Breast epithelium (tissue), 4 donors: Measurements from ENCODE around the gene PIGB. TPM values are rescaled to one million over a fixed set of nuclear protein-coding genes. Genes with fewer than 3 reads are reported as not detected.

Experiments
- DNase-seq, 2 donors: peaks; one replicate each; pipeline ENCODE4 v3.0.0-alpha.2; 2019; ENCODE audit warnings: low spot score in 2 of 2
- H3K27ac ChIP-seq, 2 donors: fragments of 200-600 bp; sonication (generic) in 1 of 2; one replicate each; pipeline ENCODE4 v1.5.1; 2016 to 2019; ENCODE audit warnings: mild to moderate bottlenecking in 1 of 2
- H3K27me3 ChIP-seq, 2 donors: fragments of 200-600 bp; sonication (generic) in 1 of 2; one replicate each; pipeline versions ENCODE4 v1.5.1 to v1.6.0; 2017 to 2019; ENCODE audit warnings: control low read depth in 1 of 2, mild to moderate bottlenecking in 1 of 2
- H3K36me3 ChIP-seq: fragments of 200-600 bp; one replicate; pipeline ENCODE4 v1.5.1; 2019
- H3K4me1 ChIP-seq, 2 donors: fragments of 200-600 bp; sonication (generic); one replicate each; pipeline ENCODE4 v1.5.1; 2016 to 2019; ENCODE audit warnings: control low read depth in 1 of 2
- H3K4me3 ChIP-seq, 3 donors: fragments of 200-600 bp; sonication (generic); 1 replicate in 2 of 3; 2 replicates in 1 of 3; pipeline ENCODE4 v1.5.1; 2016 to 2019; ENCODE audit warnings: mild to moderate bottlenecking in 3 of 3, moderate library complexity in 2 of 3
- H3K9me3 ChIP-seq, 2 donors: fragments of 200-600 bp; sonication (generic) in 1 of 2; one replicate each; pipeline ENCODE4 v1.5.1; 2016 to 2019; ENCODE audit warnings: control low read depth in 1 of 2
- POLR2A ChIP-seq: fragments of 450-650 bp; IDR thresholded peaks from one replicate; pipeline ENCODE4 v1.6.1; 2016; ENCODE audit warnings: antibody characterized with exemption, mild to moderate bottlenecking, moderate library complexity
- POLR2AphosphoS5 ChIP-seq, 3 donors: sonication (generic); formaldehyde crosslinking; IDR thresholded peaks; one replicate each; pipeline ENCODE4 v1.6.1; 2017; ENCODE audit warnings: antibody characterized with exemption in 3 of 3
- intact Hi-C: fragments of 100-400 bp; cut with DNase I; formaldehyde crosslinking; loops from one replicate; pipeline ENCODE4 v1.15.1; 2023; ENCODE audit warnings: low total_unique reads
- total RNA-seq, 3 donors: library from RNA; depleted of rRNA; stranded (reverse); fragments of >200 nt; gene quantifications; one replicate each; pipeline ENCODE4 v1.1.0, GENCODE V29; 2016
- TF ChIP-seq, protein P1 (sequence below), 3 donors: fragments of 450-650 bp; IDR thresholded peaks; one replicate each; pipeline ENCODE4 v1.5.1; 2016 to 2017; ENCODE audit warnings: antibody characterized with exemption in 3 of 3, mild to moderate bottlenecking in 3 of 3, moderate library complexity in 3 of 3

PIGB gene
- total RNA-seq, 3 donors from 2014 or later, result 11.0 to 18.1 (median 11.5) TPM

GRCh38 chr15:55320238-55320550, 1.2 kb downstream of the PIGB start:
- no peak for TF ChIP-seq POLR2AphosphoS5 (IDR thresholded peaks at IDR 0.05)
- TF ChIP-seq POLR2A, result no peak
- TF ChIP-seq, protein P1, sequence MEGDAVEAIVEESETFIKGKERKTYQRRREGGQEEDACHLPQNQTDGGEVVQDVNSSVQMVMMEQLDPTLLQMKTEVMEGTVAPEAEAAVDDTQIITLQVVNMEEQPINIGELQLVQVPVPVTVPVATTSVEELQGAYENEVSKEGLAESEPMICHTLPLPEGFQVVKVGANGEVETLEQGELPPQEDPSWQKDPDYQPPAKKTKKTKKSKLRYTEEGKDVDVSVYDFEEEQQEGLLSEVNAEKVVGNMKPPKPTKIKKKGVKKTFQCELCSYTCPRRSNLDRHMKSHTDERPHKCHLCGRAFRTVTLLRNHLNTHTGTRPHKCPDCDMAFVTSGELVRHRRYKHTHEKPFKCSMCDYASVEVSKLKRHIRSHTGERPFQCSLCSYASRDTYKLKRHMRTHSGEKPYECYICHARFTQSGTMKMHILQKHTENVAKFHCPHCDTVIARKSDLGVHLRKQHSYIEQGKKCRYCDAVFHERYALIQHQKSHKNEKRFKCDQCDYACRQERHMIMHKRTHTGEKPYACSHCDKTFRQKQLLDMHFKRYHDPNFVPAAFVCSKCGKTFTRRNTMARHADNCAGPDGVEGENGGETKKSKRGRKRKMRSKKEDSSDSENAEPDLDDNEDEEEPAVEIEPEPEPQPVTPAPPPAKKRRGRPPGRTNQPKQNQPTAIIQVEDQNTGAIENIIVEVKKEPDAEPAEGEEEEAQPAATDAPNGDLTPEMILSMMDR (IDR thresholded peaks at IDR 0.05), result no peak
- intact Hi-C loops, result loop anchor here (10.0 kb wide), 1 partner anchor 1945 kb away; no protein-coding TSS in a partner anchor
- no peaks in the 10 kb centered on the region for H3K36me3 ChIP-seq
- H3K9me3 ChIP-seq, result no peaks in the 10 kb centered on the region
- H3K4me1 ChIP-seq, result no peaks in the 10 kb centered on the region
- no peaks in the 10 kb centered on the region for H3K27me3 ChIP-seq
- no peak for DNase-seq
- H3K4me3 ChIP-seq, result peak overlapping the region in 2 of 3 donors; percentile 69 to 79
- H3K27ac ChIP-seq, result no peak overlapping the region

- TF ChIP-seq, protein P1 (IDR thresholded peaks at IDR 0.05), result no peak
- TF ChIP-seq POLR2AphosphoS5 (IDR thresholded peaks at IDR 0.05), result no peak
- Histone ChIP-seq H3K4me1 (no peaks in the 10 kb centered on the region), H3K27me3 (no peaks in the 10 kb centered on the region), H3K27ac (no peak overlapping the region), H3K4me3 (no peak overlapping the region), H3K9me3 (no peaks in the 10 kb centered on the region), H3K36me3 (no peaks in the 10 kb centered on the region)
- intact Hi-C loops, result loop anchor here (10.0 kb wide), 1 partner anchor 1944 kb away; no protein-coding TSS in a partner anchor
- DNase-seq, result no peak
Measured at GRCh38 chr15:55320963-55321362, 1.9 kb downstream of the PIGB start.

DNA sequence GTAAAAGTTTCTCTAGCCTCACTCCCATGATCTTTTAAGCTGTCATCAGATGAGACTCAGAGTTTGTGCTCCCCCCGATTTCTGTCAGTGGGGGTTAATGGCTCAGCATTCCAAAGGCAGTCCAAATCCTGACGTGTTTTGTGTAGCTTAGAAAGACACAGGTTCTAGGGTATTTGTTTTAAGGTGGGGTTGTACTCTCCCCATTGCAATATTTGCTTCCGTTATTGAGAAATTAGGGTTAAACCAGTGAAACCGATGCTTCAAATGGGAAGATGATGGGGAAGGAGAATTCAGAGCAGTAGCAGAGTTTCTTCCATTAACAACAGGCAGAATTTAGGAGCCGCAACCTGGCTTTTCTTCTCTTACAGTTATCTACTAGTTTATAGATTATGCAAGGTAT, 3.4 kb downstream of the PIGB start:
- Histone ChIP-seq H3K4me1 (no peaks in the 10 kb centered on the region), H3K36me3 (no peaks in the 10 kb centered on the region), H3K27me3 (no peaks in the 10 kb centered on the region), H3K9me3 (no peaks in the 10 kb centered on the region), H3K4me3 (no peak overlapping the region), H3K27ac (no peak overlapping the region)
- no peak for DNase-seq
- TF ChIP-seq POLR2A (no peak), POLR2AphosphoS5 (IDR thresholded peaks at IDR 0.05) (no peak)
- TF ChIP-seq, protein P1 (IDR thresholded peaks at IDR 0.05), result no peak
- intact Hi-C loops, result loop anchor here (10.0 kb wide), 1 partner anchor 1942 kb away; no protein-coding TSS in a partner anchor

DNA sequence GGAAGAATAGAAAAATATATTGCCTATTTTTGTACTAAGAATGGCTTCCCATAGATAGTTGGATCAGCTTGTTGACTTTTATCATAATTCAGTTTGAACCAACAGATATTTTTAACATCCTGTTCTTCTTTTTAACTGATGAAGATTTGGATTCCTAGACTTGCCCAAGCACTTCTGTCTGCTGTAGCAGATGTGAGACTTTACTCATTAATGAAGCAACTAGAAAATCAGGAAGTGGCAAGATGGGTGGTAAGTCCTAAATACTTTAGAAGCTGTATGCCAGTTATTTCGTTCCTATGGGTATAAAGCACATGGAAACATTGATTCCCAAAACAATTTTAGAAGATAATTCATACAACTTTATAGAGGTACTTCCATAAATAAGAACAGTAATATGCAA, 8.4 kb downstream of the PIGB start:
- H3K9me3 ChIP-seq, result no peaks in the 10 kb centered on the region
- no peak overlapping the region for H3K4me3 ChIP-seq
- no peak overlapping the region for H3K27ac ChIP-seq
- H3K36me3 ChIP-seq, result no peaks in the 10 kb centered on the region
- intact Hi-C loops, result loop anchor here (10.0 kb wide), 1 partner anchor 1937 kb away; no protein-coding TSS in a partner anchor
- DNase-seq, result no peak
- no peaks in the 10 kb centered on the region for H3K4me1 ChIP-seq
- TF ChIP-seq POLR2A (no peak), POLR2AphosphoS5 (IDR thresholded peaks at IDR 0.05) (no peak)
- TF ChIP-seq, protein P1 (IDR thresholded peaks at IDR 0.05), result no peak
- no peaks in the 10 kb centered on the region for H3K27me3 ChIP-seq

DNA sequence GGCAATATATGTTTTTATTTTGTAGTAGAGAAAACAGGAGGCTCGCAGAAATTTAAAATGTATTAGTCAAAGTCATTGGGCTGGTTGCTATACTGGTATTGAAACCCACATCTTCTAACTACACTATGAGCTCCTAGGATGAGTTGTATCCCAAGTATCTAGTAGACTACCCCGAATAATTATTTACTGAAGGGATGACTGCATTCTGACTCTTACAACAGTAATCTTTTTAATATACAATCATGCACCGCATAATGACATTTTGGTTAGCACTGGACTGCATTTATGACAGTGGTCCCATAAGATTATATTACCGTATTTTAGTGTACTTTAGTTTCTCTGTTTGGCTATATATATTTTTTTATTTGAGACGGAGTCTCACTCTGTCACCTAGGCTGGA, 15.3 kb downstream of the PIGB start:
- H3K36me3 ChIP-seq, result peaks cover 4% of the 10 kb centered on the region
- H3K4me3 ChIP-seq, result no peak overlapping the region
- intact Hi-C loops, result no loop called here
- DNase-seq, result no peak
- no peaks in the 10 kb centered on the region for H3K9me3 ChIP-seq
- TF ChIP-seq POLR2AphosphoS5 (IDR thresholded peaks at IDR 0.05) (no peak), POLR2A (no peak)
- TF ChIP-seq, protein P1 (IDR thresholded peaks at IDR 0.05), result no peak
- H3K27me3 ChIP-seq, result no peaks in the 10 kb centered on the region
- H3K4me1 ChIP-seq, result no peaks in the 10 kb centered on the region
- no peak overlapping the region for H3K27ac ChIP-seq
